ENCODE measurements around the gene MNAT1.
"Not testable (repeated sequence)": the region's sequence is repeated elsewhere in the genome, so short reads cannot be mapped to it uniquely, and the experiment has no call there.

Gene MNAT1

DNA sequence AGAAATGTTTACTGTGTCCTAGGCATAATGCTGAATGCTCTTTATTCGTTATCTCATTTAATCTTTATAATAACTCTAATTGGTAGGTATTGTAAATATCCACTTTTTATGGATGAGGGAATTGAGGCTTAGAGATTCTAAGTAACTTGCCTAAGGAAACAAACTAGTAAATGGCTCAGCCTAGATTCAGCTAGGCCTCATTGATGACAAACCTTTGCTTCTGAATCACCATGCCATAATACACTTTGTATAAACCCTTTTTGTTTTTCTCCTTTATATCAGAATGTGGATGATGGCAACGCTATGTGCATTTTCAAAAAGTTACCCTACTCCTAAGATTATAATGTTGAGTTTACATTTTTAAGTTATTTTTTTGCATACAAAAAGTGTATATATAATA lies 34.0 kb downstream of the MNAT1 start:
- no peak for TF ChIP-seq CTCF (IDR thresholded peaks at IDR 0.05; ENCODE audit: extremely low read depth, missing control alignments)
- no peak for DNase-seq (ENCODE audit: low spot score)

- DNase-seq (ENCODE audit: low spot score): no peak
- TF ChIP-seq CTCF (IDR thresholded peaks at IDR 0.05; ENCODE audit: extremely low read depth, missing control alignments): no peak
Measured at GRCh38 chr14:60771117-60771516, 36.6 kb downstream of the MNAT1 start.

DNA sequence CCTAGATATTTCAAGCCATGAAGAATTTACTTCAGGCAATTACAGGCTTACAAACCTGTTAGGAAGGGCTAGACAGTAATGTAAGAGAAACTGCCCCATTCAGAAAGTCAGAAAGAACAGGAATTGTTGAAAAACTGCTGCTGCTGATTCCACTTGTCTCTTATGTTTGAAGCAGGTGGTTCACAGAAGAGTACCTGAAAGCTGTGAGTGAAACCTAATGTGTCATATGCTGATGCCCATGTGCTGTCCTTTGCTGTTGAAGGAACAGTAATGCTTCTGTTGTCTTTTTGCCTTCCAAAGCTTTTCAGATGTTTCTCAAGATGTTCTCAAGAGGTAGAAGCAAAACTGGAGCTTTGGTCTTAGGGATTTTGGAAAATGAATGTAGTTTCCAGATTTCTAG lies 39.0 kb downstream of the MNAT1 start:
- DNase-seq (ENCODE audit: low spot score): peak; percentile 3
- TF ChIP-seq CTCF (IDR thresholded peaks at IDR 0.05; ENCODE audit: extremely low read depth, missing control alignments): no peak

DNA sequence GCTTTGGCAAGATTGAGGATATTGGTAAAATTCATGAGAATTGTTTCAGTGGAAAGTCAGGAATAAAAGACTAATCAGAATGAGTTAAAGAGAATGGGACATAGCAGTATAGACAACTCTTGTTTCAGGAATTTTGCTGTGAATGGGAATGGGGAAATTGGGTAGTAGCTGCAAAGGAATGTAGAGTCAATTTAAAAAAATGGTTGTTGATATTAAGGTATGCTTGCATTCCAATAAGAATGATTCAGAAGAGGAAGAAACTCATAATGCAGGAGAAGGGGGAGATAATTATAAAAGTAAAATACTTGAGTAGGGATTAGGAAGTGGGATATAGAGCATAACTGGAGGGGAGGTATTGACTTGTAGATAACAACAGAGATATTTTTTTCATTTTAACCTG lies 40.7 kb downstream of the MNAT1 start:
- TF ChIP-seq CTCF (IDR thresholded peaks at IDR 0.05; ENCODE audit: extremely low read depth, missing control alignments): no peak
- DNase-seq (ENCODE audit: low spot score): no peak

GRCh38 chr14:60777856-60778578 lies 43.5 kb downstream of the MNAT1 start:
- TF ChIP-seq CTCF (IDR thresholded peaks at IDR 0.05; ENCODE audit: extremely low read depth, missing control alignments): no peak
- no peak for DNase-seq (ENCODE audit: low spot score)

DNA sequence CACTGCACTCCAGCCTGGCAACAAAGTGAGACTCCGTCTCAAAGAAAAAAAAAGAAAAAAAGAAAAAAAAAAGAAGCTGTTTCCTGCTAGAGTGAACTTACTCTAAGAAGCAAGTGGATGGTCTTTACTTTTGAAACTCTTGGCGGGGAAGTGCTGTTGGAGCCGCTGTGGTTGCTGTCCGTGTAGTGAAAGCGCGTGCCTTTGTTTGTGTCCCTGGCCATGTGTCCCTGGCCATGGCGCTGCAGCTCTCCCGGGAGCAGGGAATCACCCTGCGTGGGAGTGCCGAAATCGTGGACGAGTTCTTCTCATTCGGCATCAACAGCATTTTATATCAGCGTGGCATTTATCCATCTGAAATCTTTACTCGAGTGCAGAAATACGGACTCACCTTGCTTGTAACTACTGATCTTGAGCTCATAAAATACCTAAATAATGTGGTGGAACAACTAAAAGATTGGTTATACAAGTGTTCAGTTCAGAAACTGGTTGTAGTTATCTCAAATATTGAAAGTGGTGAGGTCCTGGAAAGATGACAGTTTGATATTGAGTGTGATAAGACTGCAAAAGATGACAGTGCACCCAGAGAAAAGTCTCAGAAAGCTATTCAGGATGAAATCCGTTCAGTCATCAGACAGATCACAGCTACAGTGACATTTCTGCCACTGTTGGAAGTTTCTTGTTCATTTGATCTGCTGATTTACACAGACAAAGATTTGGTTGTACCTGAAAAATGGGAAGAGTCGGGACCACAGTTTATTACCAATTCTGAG lies 45.4 kb downstream of the MNAT1 start:
- not testable (repeated sequence) for DNase-seq (ENCODE audit: low spot score)

DNA sequence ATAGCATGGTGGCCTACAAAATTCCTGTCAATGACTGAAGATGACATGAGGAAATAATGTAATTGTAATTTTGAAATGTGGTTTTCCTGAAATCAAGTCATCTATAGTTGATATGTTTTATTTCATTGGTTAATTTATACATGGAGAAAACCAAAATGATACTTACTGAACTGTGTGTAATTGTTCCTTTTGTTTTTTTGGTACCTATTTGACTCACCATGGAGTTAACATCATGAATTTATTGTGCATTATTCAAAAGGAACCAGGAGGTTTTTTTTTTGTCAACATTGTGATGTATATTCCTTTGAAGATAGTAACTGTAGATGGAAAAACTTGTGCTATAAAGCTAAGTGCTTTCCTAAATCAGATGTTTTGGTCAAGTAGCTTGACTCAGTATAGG lies 46.0 kb downstream of the MNAT1 start:
- DNase-seq (ENCODE audit: low spot score): not testable (repeated sequence)

DNA sequence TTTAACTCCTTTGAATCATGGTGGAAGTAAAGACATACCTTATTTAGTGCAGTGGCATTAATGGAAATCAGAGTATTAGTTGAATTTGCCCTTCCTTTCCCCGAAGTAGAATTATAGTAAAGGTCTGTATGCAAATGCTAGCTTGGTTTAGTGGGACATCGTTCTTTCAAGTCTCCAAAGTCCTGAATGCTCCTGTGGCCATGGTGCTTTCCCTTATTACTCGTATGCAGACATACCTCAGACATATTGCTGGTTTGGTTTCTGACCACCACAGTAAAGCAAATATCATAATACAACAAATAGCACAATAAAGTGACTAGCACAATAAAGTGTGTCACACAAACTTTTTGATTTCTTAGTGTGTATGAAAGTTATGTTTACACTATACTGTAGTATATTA lies 52.3 kb downstream of the MNAT1 start:
- TF ChIP-seq CTCF (IDR thresholded peaks at IDR 0.05; ENCODE audit: extremely low read depth, missing control alignments): no peak
- no peak for DNase-seq (ENCODE audit: low spot score)
